ENCODE results near the gene CD58.
"Not testable (repeated sequence)": the region's sequence is repeated elsewhere in the genome, so short reads cannot be mapped to it uniquely, and the experiment has no call there.

Gene CD58

DNA sequence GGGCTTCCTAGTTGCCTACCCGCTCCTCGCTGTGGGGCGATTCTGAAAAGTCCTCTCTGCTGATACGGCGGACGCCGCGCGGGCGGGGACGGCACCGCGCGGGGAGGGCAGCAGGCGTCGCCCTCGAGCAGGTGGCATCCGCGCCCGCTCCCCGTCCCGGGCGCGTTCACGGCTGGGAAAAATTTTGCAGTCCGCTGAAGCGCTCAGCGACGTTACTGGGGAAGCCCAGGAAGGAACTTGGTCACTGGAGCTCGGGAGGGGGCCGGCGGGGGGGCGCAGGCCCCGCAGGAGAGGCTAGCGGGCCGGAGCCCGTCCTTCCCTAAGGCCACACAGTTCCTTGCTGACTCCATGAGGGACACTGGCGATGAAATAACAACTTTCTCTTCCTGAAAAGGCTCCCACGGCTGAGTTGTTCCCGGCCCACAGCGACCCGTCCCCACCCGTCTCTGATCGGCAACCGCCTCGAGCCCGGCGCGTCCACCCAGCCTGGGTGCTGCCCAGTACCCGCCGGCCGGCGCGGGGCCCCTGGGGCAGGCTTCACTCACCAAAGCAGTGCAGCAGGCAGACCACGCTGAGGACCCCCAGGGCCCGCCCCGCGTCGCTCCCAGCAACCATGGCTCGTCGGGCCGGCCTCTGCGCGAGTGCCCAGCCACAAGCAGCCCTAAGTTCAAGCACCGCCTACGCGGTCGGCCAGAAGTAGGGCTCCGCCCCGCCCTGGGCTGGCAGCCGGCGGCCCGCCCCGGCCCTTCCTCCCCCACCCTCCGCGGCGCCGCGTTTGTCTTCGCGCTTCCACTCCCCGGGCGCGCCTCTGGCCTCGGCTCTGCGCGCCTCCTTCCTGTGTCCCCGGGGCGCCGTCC is at the start of gene CD58:
TSS of gene CD58 (minus strand) at position 669 of the 857 bp plus-strand sequence. CDS start at position 615, 54 bp downstream.
- in situ Hi-C loops (cut with HindIII; ENCODE audit: low sequenced_read_pairs), result no loop called here

DNA sequence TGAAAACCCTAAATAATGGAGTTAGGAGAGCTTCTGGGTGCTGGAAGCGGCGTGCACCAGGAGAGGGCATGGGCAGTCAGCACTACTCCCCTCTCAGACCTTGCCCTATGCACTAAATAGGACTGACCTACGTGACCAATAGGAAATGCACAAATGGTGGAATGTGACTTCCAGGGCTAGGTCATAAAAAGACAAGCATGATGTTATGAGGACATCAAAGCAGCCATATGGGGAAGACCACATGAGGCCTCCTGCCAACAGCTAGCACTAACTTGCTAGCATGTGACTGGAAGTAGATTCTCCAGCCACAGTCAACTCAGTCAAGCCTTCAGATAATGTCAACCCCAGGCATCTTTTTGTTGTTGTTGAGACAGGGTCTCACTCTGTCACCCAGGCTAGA is 49.6 kb upstream of the CD58 start:
- in situ Hi-C loops (cut with HindIII; ENCODE audit: low sequenced_read_pairs), result not testable (repeated sequence)

GRCh38 chr1:116619106-116619505 is 48.3 kb upstream of the CD58 start:
- in situ Hi-C loops (cut with HindIII; ENCODE audit: low sequenced_read_pairs), result not testable (repeated sequence)

DNA sequence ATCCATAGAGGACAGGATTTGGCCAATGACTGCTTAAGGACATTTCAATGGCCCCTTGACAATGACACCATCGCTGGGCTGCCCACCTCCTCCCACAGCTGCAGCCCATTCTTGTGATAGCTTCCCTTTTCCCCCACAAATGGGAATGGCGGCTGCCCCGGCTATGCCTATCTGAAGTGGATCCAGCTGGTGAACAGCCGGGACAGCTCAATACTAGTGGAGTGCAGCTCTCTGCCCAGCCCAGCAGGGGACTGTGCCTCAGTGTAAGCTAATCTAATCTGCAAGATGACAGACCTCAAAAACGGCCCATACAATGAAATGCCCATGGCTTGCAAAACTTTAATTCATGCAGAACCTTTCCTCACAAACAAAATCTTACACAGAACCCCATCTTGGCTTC is 47.0 kb upstream of the CD58 start:
- in situ Hi-C loops (cut with HindIII; ENCODE audit: low sequenced_read_pairs), result not testable (repeated sequence)

DNA sequence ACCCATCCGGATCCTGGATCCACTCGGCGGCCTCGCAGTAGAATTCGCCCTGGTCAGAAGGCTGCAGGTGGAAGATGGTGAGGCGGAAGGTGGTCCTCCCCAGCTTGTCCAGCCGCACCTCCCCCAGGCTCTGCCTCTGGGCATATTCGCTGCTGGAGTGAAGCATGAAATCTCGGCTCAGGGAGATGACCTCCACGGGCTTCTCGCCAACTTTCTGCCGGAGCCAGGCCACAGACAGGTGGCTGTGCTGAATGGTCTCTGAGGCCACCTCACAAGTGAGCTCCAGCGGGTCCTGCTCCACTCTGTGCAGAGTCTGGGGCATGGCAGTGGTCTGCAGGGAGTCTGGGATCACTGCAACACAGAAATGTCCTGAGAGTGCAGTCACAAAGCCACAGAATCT is 43.0 kb upstream of the CD58 start:
- in situ Hi-C loops (cut with HindIII; ENCODE audit: low sequenced_read_pairs), result not testable (repeated sequence)

- in situ Hi-C loops (cut with HindIII; ENCODE audit: low sequenced_read_pairs), result not testable (repeated sequence)
Measured at GRCh38 chr1:116609801-116610371, 39.1 kb upstream of the CD58 start.

DNA sequence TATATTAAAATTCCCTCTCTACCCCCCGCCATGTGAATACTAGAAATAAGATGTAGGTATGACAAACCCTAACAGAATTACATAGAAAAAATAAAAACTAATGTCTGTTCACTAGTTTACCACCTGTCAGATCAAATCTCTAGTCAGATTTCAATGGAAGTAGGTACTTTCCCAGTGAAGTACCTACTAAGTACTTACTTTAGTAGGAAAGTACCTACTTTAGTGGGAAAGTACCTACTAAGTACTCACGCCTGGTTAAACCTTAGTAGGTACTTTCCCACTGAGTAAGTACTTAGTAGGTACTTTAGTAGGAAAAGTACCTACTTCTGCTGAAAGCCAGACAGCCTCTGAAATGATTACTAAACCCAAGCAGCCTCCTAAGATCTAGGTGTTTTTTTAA is 38.0 kb upstream of the CD58 start:
- in situ Hi-C loops (cut with HindIII; ENCODE audit: low sequenced_read_pairs), result not testable (repeated sequence)

DNA sequence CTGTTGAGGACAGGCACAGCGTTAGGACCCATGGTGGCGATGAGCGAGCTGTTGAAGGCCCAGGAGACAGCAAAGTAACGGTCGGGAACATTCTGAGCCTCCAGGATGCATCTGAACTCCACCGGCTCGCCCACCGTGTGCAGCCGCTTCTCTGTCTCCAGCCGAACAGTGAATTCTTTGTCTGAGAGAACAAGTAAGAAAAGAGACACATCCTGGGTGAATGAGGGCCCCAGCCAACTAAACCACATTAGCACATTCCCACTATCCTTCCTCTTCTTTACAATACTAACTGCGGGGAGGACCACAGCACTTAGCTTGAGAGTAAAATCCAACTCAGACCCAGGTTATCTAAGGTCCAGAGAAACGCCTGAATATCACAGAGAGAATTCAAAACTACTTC is 37.3 kb upstream of the CD58 start:
- in situ Hi-C loops (cut with HindIII; ENCODE audit: low sequenced_read_pairs), result not testable (repeated sequence)

DNA sequence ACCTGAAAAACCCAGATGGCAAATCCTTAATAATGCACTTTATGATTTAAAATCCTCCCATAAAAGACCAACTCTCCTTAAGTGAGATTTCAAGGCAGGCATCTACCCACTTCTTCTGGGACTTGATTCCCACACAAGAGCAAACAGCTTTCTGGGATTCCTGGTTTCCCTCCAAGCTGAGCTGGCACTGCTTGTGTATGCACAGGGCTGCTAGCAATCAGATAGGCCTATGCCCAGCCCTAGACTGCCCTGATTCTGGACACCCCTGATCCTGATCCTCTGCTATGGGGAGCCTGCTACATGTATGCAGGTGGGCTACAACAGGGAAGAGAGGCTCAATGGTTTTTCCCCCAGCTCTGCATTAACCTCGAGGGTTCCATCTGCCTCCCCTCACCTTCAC is 36.6 kb upstream of the CD58 start:
- in situ Hi-C loops (cut with HindIII; ENCODE audit: low sequenced_read_pairs), result not testable (repeated sequence)

DNA sequence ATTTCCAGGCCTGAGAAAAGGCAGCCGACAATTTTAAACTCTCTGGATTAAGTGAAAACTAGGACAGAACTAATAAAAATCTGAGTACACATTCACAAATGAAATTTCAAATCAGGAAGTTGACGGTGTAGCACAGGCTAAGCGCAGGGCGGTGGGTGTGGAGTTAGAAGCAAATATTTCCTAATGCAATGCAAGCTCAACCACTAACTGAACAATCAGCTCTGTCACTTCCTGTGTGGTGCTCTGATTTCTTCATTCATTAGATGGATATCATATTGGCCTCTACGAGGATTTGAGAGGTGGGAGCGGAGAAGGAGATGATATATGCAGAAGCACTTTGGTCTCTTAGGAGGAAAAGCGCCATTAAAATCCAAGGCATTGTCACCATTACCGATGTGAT is 35.2 kb upstream of the CD58 start:
- in situ Hi-C loops (cut with HindIII; ENCODE audit: low sequenced_read_pairs), result not testable (repeated sequence)

GRCh38 chr1:116605315-116605714 is 34.5 kb upstream of the CD58 start:
- in situ Hi-C loops (cut with HindIII; ENCODE audit: low sequenced_read_pairs), result no loop called here

GRCh38 chr1:116604408-116604807 is 33.6 kb upstream of the CD58 start:
- in situ Hi-C loops (cut with HindIII; ENCODE audit: low sequenced_read_pairs), result not testable (repeated sequence)

- in situ Hi-C loops (cut with HindIII; ENCODE audit: low sequenced_read_pairs), result not testable (repeated sequence)
Measured at GRCh38 chr1:116603646-116604045, 32.8 kb upstream of the CD58 start.

DNA sequence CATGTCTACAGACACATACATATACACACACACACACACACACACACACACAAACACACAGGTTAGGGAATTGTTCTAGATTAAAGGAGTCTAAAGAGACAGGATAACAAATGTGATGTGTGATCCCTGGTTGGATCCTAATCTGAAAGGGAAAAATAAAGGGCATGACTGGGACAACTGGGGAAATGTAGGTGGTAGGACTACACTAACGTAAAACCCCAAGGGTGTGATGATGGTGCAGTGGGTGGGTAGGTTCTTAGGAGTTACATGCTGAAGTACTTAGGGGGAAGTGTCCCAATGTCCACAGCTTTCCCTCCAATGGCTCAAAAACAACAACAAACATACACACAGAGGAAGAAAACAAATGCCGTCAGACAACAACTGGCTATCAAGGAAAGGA is 28.5 kb upstream of the CD58 start:
- in situ Hi-C loops (cut with HindIII; ENCODE audit: low sequenced_read_pairs), result loop anchor here (25.0 kb wide), 1 partner anchor 463 kb away; the partner anchor contains the start of gene TTF2

- in situ Hi-C loops (cut with HindIII; ENCODE audit: low sequenced_read_pairs), result loop anchor here (25.0 kb wide), 1 partner anchor 464 kb away; the partner anchor contains the start of gene TTF2
Measured at GRCh38 chr1:116598420-116599036, 27.7 kb upstream of the CD58 start.

DNA sequence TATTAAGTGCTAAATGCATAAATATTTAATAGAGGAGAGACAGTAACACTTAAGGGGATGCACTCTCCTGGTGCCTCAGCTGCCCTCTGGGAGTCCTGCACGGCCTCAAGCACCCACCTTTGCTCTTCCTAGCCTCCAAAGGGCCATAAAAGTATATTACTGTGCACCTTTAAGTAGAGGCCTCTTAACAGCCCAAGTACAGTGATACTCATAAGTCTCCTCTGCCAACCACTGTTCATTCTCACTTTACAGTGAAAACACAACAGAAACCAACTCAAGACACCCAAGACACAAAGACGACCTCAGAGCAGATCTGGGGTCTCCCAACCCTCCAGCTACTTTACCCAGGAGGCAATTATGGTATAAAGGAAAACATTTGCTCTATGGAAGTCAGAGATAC is 26.6 kb upstream of the CD58 start:
- in situ Hi-C loops (cut with HindIII; ENCODE audit: low sequenced_read_pairs), result loop anchor here (25.0 kb wide), 1 partner anchor 465 kb away; the partner anchor contains the start of gene TTF2

DNA sequence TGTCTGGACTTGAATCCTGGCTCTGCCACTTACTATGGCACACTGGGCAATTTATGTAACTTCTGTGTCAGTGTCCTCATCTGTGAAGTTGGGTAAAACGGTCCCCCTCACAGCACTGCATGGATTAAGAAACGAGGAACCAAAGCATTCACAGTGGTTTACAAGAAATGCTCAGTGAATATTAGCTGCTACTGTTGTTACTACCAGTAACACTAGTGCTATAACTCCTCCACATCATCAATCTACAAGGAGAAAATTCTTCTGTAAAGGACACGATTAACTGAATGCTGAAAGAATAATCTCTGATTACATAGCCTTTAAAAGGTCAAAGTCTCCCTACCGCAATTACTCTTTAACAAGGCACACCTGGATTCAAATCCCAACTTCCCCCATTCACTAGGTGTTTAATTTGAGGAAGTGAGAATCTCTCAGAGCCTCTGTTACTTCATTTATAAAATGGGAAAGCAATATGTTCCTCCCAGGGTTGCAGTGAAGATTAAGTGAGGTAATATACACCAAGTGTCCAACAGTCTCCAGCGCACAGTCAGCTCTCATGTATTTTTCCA is 26.0 kb upstream of the CD58 start:
- in situ Hi-C loops (cut with HindIII; ENCODE audit: low sequenced_read_pairs), result loop anchor here (25.0 kb wide), 1 partner anchor 465 kb away; the partner anchor contains the start of gene TTF2

GRCh38 chr1:116595946-116596741 is 25.3 kb upstream of the CD58 start:
- in situ Hi-C loops (cut with HindIII; ENCODE audit: low sequenced_read_pairs), result loop anchor here (25.0 kb wide), 1 partner anchor 466 kb away; the partner anchor contains the start of gene TTF2

DNA sequence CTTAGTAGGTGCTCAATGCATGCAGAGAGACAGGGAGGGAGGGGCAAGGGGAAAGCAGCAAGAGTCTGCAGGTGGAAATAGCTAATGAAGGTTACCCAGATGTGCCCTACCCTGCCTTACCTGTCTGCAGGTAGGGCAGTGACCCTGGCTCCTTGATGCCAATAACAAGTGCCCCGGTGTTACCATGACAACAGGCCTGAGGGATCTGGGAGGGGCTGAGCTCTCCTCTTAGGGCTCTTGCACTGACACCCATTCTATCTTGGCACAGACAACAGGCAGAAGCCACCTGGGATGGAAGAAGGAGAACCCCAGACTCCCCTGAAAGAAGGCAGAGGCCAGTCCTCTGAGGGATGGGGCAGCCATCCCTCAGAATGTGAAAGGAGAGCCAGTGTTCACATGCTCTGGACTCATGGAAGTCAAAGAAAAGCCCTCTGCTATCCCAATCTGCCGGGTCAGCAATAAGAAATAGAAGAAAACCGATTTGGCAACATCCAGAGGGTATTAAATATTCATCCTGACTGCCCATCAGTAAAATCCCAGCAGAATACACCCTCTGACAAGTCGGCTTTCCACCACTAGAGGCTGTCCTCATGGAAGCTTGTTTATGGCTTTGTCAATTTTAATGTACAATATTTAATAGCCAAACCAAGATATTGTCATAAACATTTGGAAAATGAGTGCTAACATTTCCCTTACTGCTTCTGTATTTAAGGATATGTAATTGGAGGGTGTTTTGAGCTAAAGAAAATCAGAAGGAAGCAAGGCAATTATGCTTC is 24.4 kb upstream of the CD58 start:
- in situ Hi-C loops (cut with HindIII; ENCODE audit: low sequenced_read_pairs), result loop anchor here (25.0 kb wide), 1 partner anchor 467 kb away; the partner anchor contains the start of gene TTF2

All from endothelial cell of hepatic sinusoid (primary cell).